Hippocampal formation (tissue), 2 donors: Measurements from ENCODE around the gene KCNB1.

ENCODE experiments used
- DNase-seq, 2 donors: peaks; one replicate each; lab custom pipeline; 2025; lab: John Stamatoyannopoulos, UW

KCNB1 gene

GRCh38 chr20:49409302-49409974, 73.0 kb downstream of the KCNB1 start:
- DNase-seq = no peak

GRCh38 chr20:49408509-49409104, 73.9 kb downstream of the KCNB1 start:
- DNase-seq = no peak

- no peak for DNase-seq
Measured at GRCh38 chr20:49406666-49407065, 75.8 kb downstream of the KCNB1 start.

- no peak for DNase-seq
Measured at GRCh38 chr20:49405696-49406095, 76.8 kb downstream of the KCNB1 start.

GRCh38 chr20:49405062-49405683, 77.3 kb downstream of the KCNB1 start:
- no peak for DNase-seq

- no peak for DNase-seq
Measured at GRCh38 chr20:49404461-49404860, 78.0 kb downstream of the KCNB1 start.

GRCh38 chr20:49403911-49404310, 78.6 kb downstream of the KCNB1 start:
- no peak for DNase-seq

GRCh38 chr20:49403012-49403411, 79.5 kb downstream of the KCNB1 start:
- no peak for DNase-seq

GRCh38 chr20:49400904-49401303, 81.6 kb downstream of the KCNB1 start:
- DNase-seq = no peak

GRCh38 chr20:49400410-49400809, 82.1 kb downstream of the KCNB1 start:
- DNase-seq = no peak

GRCh38 chr20:49399329-49399728, 83.1 kb downstream of the KCNB1 start:
- DNase-seq = no peak

- no peak for DNase-seq
Measured at GRCh38 chr20:49398401-49399144, 83.9 kb downstream of the KCNB1 start.

GRCh38 chr20:49397525-49397924, 84.9 kb downstream of the KCNB1 start:
- DNase-seq = no peak

GRCh38 chr20:49396230-49396629, 86.2 kb downstream of the KCNB1 start:
- no peak for DNase-seq

GRCh38 chr20:49395659-49396058, 86.8 kb downstream of the KCNB1 start:
- DNase-seq = no peak

GRCh38 chr20:49395183-49395582, 87.3 kb downstream of the KCNB1 start:
- DNase-seq = no peak

GRCh38 chr20:49394757-49395156, 87.7 kb downstream of the KCNB1 start:
- no peak for DNase-seq

- no peak for DNase-seq
Measured at GRCh38 chr20:49394264-49394663, 88.2 kb downstream of the KCNB1 start.

GRCh38 chr20:49393803-49394202, 88.7 kb downstream of the KCNB1 start:
- DNase-seq = no peak

- DNase-seq = no peak
Measured at GRCh38 chr20:49392745-49393144, 89.7 kb downstream of the KCNB1 start.

- DNase-seq = no peak
Measured at GRCh38 chr20:49391404-49392245, 90.8 kb downstream of the KCNB1 start.

GRCh38 chr20:49389854-49390253, 92.6 kb downstream of the KCNB1 start:
- DNase-seq = no peak
